Activated CD4-positive, alpha-beta T cell treated with anti-CD3 and anti-CD28 coated beads for 36 hours (primary cell): Measurements from ENCODE around the gene ACOX3. TPM values are rescaled to one million over a fixed set of nuclear protein-coding genes. Genes with fewer than 3 reads are reported as not detected.

ENCODE experiments used
- ATAC-seq: fragments of 200-7000 bp; cut with Tn5 transposase; one replicate; pipeline ENCODE4 v1.10.0; 2021; ENCODE audit warnings: mild to moderate bottlenecking, moderate library complexity
- CTCF ChIA-PET: fragments of 350-600 bp; sonication (Branson Sonifier 250); formaldehyde crosslinking; loops from one replicate; lab custom pipeline; 2021; ENCODE audit warnings: antibody characterized with exemption; lab: Charles Lee
- POLR2A ChIA-PET: fragments of 350-600 bp; sonication (Branson Sonifier 250); formaldehyde crosslinking; loops from one replicate; lab custom pipeline; 2021; ENCODE audit warnings: antibody characterized with exemption, inconsistent platforms; lab: Charles Lee
- DNase-seq: peaks from one replicate; pipeline ENCODE4 v3.0.0-alpha.2; 2020
- H3K27ac Mint-ChIP-seq: one replicate; pipeline ENCODE4 v1.8.0; 2021; ENCODE audit warnings: mixed read lengths
- H3K27me3 Mint-ChIP-seq: one replicate; pipeline ENCODE4 v1.8.0; 2021; ENCODE audit warnings: mixed read lengths
- H3K36me3 Mint-ChIP-seq: one replicate; pipeline ENCODE4 v1.8.0; 2021; ENCODE audit warnings: low read depth, mixed read lengths
- H3K4me1 Mint-ChIP-seq: one replicate; pipeline ENCODE4 v1.8.0; 2021; ENCODE audit warnings: mixed read lengths
- H3K4me3 Mint-ChIP-seq: one replicate; pipeline ENCODE4 v1.8.0; 2021; ENCODE audit warnings: mild to moderate bottlenecking, moderate library complexity, mixed read lengths
- H3K9me3 Mint-ChIP-seq: one replicate; pipeline ENCODE4 v1.8.0; 2021; ENCODE audit warnings: low read depth, mixed read lengths
- intact Hi-C, 2 experiments: fragments of 100-400 bp; cut with DNase I in 1 of 2; cut with micrococcal nuclease in 1 of 2; formaldehyde crosslinking; loops; one replicate each; pipeline versions ENCODE4 v1.14.2 to v1.15.1; 2022 to 2024; cut with DNase I, micrococcal nuclease
- total RNA-seq, 2 experiments: library from RNA; stranded (reverse); gene quantifications; one replicate each; pipeline ENCODE4 v1.2.3, GENCODE V29; 2021

ACOX3 gene
- total RNA-seq, 2 experiments from 2014 or later = 20.5 to 29.3 TPM

DNA sequence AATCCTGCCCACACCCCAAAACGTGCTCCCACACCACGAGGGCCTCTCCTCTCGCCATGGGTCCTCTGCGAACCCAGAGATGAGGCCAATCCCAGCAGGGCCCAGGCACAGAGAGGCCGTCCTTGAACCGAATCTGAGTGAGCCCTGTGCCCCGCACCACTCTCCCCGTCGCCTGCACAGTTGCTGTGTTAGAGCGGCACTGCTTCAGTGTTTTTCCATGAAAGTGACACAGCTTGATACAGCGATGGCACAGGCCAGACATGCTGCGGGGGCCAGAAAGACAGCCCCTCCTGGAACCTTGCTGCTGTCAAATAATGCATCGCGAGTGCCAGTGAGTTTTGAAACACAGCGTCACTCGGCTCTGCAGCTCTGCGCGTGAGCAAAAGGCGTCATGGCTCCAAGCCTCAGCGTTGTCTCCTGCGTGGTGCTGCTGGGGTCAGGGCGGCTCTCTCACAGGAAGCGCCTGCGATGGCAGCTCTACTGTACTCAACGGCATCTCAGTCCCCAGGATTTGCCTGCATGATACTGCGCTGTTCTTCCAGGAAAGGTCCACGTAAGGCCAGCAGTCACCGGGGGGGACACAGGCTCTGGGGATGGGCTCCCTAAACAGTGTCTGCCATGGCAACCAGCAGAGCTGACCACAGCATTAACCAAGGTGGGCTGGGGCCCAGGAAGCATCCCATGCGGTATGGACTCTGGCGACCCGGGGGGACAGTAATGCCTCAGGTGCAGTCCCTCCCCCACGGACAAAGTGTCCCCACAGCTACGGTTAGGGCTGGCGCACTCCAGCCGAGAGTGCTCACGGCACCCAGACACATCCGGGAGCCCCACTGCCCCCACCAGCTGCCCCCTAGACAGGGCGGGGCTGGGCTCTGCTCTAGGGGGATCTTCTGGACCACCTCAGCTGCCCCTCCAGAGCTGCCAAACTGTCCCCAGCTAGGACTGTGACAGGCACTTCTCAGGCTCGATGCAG lies 63.1 kb downstream of the ACOX3 start:
- CTCF ChIA-PET = interaction anchor here (0.6 kb wide), 1 partner anchor 70 kb away, joined by 3 read pairs; no protein-coding TSS in a partner anchor
- no peak overlapping the region for H3K27ac Mint-ChIP-seq
- intact Hi-C loops = no loop called here
- POLR2A ChIA-PET = no interaction called here
- H3K9me3 Mint-ChIP-seq = no peaks in the 10 kb centered on the region
- H3K27me3 Mint-ChIP-seq = no peaks in the 10 kb centered on the region
- H3K4me1 Mint-ChIP-seq = no peaks in the 10 kb centered on the region
- no peak for DNase-seq
- no peak overlapping the region for H3K4me3 Mint-ChIP-seq
- no peak for ATAC-seq
- H3K36me3 Mint-ChIP-seq = no peaks in the 10 kb centered on the region

DNA sequence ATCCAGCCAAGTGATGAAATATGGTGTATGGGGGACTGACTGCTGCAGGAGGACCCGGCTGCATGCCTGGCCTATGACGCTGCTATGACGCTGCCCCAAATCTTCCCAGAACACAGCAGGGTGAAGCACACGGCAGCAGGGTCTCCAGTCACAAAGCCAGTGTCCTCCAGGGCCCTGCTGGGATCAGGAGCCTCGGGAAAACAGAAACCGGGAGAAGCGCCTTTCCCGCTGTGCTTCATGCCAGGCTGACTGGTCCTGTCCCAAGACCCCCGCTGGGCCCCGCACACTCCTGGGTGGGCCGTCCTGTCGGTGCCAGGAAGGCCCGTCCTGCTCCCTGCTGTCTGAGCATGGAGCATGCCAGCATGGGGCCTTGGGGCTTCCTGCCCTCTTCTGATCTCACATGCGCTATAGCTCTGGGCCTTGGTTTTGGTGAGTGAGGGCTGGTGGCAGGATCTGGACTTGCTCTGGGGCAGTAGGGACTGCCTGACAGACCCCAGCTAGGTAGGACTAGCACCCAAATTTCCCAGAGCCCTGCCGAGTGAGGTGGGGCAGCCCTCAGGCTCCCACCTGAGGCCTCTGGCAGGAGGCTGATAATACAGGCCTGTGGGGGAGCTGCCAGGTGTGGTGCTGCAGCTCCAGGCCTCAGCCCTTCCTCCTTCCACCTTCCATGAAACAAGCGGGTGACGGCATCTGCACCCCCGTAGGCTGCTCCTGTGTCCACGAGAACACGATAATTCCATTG lies 64.0 kb downstream of the ACOX3 start:
- Mint-ChIP-seq H3K9me3 (no peaks in the 10 kb centered on the region), H3K4me3 (no peak overlapping the region), H3K36me3 (no peaks in the 10 kb centered on the region), H3K4me1 (no peaks in the 10 kb centered on the region), H3K27ac (no peak overlapping the region), H3K27me3 (no peaks in the 10 kb centered on the region)
- no peak for ATAC-seq
- intact Hi-C loops = no loop called here
- CTCF ChIA-PET = no interaction called here
- no peak for DNase-seq
- POLR2A ChIA-PET = no interaction called here

DNA sequence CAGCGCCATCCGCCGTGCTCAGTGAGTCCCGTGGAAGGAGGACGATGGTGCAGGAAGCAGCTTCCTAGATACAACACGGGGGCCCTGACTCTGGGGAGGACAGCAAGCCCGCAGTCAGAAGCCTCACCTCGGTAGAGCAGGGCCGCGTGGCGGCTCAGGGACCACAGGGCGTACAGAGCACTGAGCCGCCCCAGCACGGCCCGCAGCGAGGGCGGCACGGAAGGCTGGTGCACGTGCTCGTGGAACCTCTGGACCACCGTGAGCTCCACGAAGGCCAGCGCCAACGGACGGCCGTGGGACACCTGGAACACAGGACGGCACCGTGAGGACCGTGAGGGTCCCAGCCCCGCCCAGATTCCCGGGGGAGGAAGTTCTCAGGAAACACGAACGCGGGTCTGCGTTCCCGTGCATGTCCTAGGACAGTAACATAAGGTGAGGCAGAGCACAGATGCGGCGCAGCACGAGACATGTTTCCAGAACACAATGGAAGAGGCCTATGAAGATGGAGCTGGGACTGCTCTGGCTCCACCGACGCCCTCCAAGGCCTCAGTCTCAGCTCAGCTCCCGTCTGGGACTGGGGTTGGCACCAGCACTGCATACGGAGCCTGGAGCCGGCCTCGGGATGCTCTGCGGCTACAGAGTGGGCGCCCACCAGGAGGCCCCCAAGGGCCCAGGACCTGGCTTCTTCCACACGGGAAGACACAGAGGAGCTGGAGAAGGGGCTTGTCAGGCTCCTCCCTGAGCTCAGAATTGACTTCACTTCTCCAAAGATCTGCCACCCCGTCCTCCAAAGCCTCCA lies 65.5 kb downstream of the ACOX3 start:
- ATAC-seq = no peak
- Mint-ChIP-seq H3K4me1 (no peaks in the 10 kb centered on the region), H3K4me3 (no peak overlapping the region), H3K27me3 (no peaks in the 10 kb centered on the region), H3K9me3 (no peaks in the 10 kb centered on the region), H3K36me3 (no peaks in the 10 kb centered on the region), H3K27ac (no peak overlapping the region)
- CTCF ChIA-PET = no interaction called here
- POLR2A ChIA-PET = interaction anchor here (0.6 kb wide), 1 partner anchor 15 kb away, joined by 3 read pairs; no protein-coding TSS in a partner anchor
- DNase-seq = no peak
- intact Hi-C loops = no loop called here

DNA sequence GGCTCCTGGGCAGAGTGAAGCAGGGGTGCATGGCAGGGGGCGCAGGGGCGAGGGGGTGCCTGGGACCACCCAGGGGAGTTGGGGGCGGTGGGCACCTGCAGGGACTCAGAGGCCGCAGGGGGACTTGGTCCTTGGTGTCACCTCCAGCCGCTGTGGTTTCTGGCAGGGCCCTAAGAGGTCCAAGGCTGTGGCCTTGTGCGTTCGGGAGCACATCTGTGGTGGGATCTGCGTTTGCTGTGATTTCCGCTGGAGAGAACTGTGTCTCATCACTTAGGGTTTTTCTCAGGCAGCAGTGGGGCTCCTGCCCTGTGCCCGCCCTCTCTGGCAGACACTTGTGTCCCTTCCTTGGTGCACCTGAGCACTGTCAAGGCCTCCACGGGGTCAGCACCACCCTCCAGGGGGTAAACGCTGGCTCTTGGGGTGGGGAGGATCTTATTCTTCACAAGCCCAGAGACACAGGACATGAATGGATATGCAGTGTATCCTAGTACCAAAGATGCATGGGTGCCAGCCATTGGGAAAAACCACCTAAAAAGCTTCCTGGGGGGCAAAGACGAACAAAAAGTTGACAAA lies 66.5 kb downstream of the ACOX3 start:
- no peaks in the 10 kb centered on the region for H3K27me3 Mint-ChIP-seq
- ATAC-seq (no peak), DNase-seq (no peak)
- no peaks in the 10 kb centered on the region for H3K36me3 Mint-ChIP-seq
- ChIA-PET POLR2A (no interaction called here), CTCF (no interaction called here)
- H3K4me1 Mint-ChIP-seq = no peaks in the 10 kb centered on the region
- H3K9me3 Mint-ChIP-seq = no peaks in the 10 kb centered on the region
- intact Hi-C loops = no loop called here
- H3K4me3 Mint-ChIP-seq = no peak overlapping the region
- no peak overlapping the region for H3K27ac Mint-ChIP-seq

DNA sequence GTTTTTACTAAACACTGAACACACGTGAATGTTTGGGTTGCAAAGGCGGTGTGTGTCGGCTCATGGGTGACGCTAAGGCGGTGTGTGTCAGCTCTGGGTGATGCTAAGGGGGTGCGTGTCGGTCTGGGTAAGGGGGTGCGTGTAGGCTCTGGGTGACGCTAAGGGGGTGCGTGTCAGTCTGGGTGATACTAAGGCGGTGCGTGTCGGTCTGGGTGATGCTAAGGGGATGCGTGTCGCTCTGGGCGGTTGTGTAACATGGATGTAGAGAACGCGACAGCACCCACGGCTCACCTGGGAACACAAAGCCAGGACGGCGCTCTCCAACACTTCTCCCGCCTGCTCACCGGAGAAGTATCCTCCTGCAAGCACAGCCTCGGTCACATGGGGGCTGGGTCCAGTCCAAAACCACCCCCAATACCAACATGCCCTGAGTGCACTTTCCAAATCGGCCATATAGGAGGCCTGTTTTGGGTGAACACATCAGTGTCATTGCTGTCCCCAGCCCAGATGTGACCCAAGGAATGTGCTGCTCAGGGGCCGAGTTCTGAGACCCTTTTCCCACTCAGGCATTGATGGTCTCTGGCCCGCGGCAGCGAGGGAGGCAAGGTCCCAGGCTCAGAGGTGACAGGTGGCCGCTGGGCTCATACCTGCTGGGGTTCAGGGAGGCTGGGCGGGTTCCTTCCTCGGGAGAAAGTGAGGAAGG lies 67.1 kb downstream of the ACOX3 start:
- ChIA-PET POLR2A (no interaction called here), CTCF (no interaction called here)
- no peak for DNase-seq
- no peaks in the 10 kb centered on the region for H3K27me3 Mint-ChIP-seq
- no peaks in the 10 kb centered on the region for H3K9me3 Mint-ChIP-seq
- H3K4me1 Mint-ChIP-seq = no peaks in the 10 kb centered on the region
- H3K4me3 Mint-ChIP-seq = no peak overlapping the region
- ATAC-seq = no peak
- H3K27ac Mint-ChIP-seq = no peak overlapping the region
- intact Hi-C loops = no loop called here
- no peaks in the 10 kb centered on the region for H3K36me3 Mint-ChIP-seq

DNA sequence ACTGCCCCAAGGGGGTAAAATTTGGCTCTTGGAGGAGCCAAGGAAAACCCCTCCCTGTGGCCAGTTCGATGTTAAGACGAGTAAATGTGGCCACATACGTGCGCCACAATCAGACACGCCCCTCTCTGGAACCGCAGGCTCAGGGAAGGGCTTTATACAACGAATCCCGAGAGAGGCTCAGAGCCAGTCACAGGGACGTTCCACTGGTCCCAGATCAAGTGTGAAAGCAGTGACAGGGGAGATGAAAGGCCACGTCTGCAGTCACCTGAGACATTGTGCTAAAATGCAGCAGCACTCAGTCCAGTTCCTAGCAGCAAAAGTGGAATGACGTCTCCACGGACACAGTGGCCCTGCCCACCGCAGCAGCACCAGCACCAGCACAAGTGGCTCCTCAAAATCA lies 68.0 kb downstream of the ACOX3 start:
- POLR2A ChIA-PET = no interaction called here
- no peaks in the 10 kb centered on the region for H3K27me3 Mint-ChIP-seq
- H3K36me3 Mint-ChIP-seq = no peaks in the 10 kb centered on the region
- no peaks in the 10 kb centered on the region for H3K4me1 Mint-ChIP-seq
- intact Hi-C loops = no loop called here
- H3K9me3 Mint-ChIP-seq = no peaks in the 10 kb centered on the region
- H3K4me3 Mint-ChIP-seq = no peak overlapping the region
- CTCF ChIA-PET = no interaction called here
- no peak overlapping the region for H3K27ac Mint-ChIP-seq
- DNase-seq = no peak
- no peak for ATAC-seq

DNA sequence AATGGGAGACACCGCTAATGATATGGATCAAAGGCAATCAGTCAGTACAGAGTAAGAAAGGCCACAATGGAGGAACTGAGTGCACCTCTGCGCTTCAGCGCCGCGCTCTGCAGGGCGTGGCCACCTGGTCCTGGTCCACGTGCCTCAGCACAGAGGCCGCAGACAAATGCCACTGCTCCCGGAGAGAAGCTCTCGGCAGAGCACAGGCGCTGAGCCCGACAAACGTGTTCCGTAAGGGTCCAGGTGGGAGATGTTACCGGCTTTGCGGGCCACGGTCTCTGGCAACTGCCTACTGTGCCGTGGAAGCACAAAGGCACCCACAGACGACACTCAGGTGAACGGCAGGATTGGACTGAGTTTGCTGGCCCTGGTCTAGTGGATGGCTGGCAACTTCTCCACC lies 68.9 kb downstream of the ACOX3 start:
- ChIA-PET CTCF (no interaction called here), POLR2A (no interaction called here)
- Mint-ChIP-seq H3K4me3 (no peak overlapping the region), H3K27me3 (no peaks in the 10 kb centered on the region), H3K9me3 (no peaks in the 10 kb centered on the region), H3K36me3 (peaks cover 4% of the 10 kb centered on the region), H3K27ac (no peak overlapping the region), H3K4me1 (no peaks in the 10 kb centered on the region)
- intact Hi-C loops = no loop called here
- no peak for DNase-seq
- no peak for ATAC-seq

DNA sequence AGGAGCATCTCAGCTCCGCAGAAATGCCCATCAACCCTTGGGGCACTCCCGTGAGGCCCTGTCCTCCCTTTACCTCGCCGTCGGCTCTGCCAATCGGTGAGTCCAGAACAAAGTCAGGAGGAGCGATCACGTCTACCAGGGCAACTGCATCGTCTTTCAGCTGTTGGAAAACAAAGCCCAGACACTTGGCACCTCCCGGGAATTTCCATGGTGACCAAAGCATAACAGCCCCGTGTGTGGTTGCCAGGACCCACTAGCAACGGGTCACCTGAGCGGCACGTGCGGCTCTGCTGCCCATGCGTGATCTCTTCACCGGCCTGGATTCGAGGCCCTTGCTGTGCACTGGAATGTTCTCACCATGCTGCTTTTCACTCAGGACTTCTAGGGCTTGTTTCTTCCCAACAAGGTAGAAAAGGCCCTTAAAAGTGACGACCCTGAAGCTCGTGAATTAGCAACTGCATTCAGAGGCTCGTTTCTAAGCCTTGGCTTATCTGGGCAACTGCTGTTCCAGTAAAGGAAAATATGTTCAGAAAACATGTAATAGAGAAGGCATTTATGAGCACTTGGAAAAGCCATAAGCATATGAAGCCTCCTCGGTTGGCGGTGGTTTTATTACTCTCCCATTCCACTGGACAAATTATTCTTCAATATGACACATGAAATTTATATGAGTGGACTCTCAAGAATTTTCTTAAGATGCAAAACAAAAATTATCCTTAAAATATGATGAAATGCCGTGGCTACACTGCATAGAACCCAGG lies 69.5 kb downstream of the ACOX3 start:
- H3K9me3 Mint-ChIP-seq = no peaks in the 10 kb centered on the region
- ChIA-PET POLR2A (no interaction called here), CTCF (no interaction called here)
- peaks cover 8% of the 10 kb centered on the region for H3K36me3 Mint-ChIP-seq
- H3K4me1 Mint-ChIP-seq = no peaks in the 10 kb centered on the region
- intact Hi-C loops = no loop called here
- DNase-seq (no peak), ATAC-seq (no peak)
- no peak overlapping the region for H3K4me3 Mint-ChIP-seq
- H3K27ac Mint-ChIP-seq = no peak overlapping the region
- no peaks in the 10 kb centered on the region for H3K27me3 Mint-ChIP-seq

DNA sequence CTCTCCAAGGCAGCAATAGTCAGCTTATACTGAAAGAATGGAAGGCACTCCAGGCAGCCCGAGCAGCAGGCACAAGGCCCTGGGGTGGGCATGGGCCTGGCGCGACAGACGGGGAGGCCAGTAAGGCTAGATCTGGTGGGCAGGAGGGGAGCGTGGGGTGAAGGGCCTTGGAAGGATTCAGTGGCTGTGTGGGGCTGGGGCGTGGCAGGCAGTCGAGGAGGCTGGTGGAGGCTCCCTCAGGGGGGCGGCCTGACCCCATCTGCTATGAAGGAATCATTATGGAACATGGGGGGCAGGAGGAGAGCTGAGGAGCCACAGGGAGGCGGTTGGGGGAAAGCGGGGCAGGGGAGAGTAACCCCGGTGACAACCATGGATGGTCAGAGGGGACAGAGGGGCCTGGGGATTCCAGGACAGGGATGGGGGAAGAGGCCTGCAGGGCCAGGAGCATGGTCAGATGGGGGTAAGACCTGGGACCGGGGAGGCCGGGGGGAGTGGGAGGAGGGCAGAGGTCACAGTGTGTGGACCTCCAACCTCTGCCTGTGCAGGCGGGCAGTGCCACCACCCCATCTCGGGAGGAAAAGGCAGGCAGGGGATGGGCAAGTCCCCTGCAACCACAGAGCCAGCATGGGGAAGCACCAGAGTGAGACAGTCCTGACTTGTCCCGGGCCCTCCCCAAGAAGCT lies 70.3 kb downstream of the ACOX3 start:
- POLR2A ChIA-PET = no interaction called here
- Mint-ChIP-seq H3K4me3 (no peak overlapping the region), H3K27ac (no peak overlapping the region), H3K27me3 (no peaks in the 10 kb centered on the region), H3K36me3 (peaks cover 12% of the 10 kb centered on the region), H3K4me1 (no peaks in the 10 kb centered on the region), H3K9me3 (no peaks in the 10 kb centered on the region)
- DNase-seq (no peak), ATAC-seq (no peak)
- CTCF ChIA-PET = no interaction called here
- intact Hi-C loops = no loop called here
